PC-9 (cell line): ENCODE data around the gene RHOB.
"Not testable (repeated sequence)": the region's sequence is repeated elsewhere in the genome, so short reads cannot be mapped to it uniquely, and the experiment has no call there.

Experiments used
- CTCF ChIP-seq: fragments of 200-600 bp; sonication (generic); conservative IDR thresholded peaks from 2 replicates; pipeline ENCODE4 v1.6.1; 2017; ENCODE audit warnings: mixed run types, antibody characterized with exemption, mild to moderate bottlenecking, moderate library complexity
- EZH2 ChIP-seq: fragments of 200-600 bp; sonication (generic); IDR thresholded peaks from 2 replicates; pipeline ENCODE4 v1.8.0; 2017; ENCODE audit warnings: antibody characterized with exemption, low read depth

- TF ChIP-seq CTCF, EZH2: not testable (repeated sequence)
Observed at GRCh38 chr2:20435456-20435855, 11.4 kb upstream of the RHOB start.
